ENCODE results near the gene ACTC1. TPM values are rescaled to one million over a fixed set of nuclear protein-coding genes. Genes with fewer than 3 reads are reported as not detected.

Gene ACTC1
- polyA plus RNA-seq, 3 donors: not detected

DNA sequence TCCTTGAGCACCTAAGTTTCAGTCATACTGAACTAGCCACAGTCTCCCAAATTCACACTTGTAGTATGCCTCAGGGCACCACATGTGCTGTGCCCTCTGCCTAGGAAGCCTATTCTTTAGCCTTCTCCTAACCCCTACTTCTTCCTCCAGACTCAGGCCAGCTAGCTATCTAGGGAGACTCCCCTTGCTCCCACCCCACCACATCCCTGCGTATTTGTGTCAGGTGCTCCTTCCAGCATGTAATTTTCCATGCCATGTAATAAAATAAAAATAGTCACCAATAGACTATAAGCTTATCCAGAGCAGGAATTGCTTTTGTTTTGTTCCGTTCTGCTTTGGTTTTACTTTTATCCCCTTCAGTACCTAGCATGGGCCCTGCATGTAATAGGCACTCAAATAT is 25.6 kb downstream of the ACTC1 start:
- H3K27ac Mint-ChIP-seq: no peak overlapping the region
- intact Hi-C loops (cut with micrococcal nuclease): no loop called here
- TF ChIP-seq, protein P1, sequence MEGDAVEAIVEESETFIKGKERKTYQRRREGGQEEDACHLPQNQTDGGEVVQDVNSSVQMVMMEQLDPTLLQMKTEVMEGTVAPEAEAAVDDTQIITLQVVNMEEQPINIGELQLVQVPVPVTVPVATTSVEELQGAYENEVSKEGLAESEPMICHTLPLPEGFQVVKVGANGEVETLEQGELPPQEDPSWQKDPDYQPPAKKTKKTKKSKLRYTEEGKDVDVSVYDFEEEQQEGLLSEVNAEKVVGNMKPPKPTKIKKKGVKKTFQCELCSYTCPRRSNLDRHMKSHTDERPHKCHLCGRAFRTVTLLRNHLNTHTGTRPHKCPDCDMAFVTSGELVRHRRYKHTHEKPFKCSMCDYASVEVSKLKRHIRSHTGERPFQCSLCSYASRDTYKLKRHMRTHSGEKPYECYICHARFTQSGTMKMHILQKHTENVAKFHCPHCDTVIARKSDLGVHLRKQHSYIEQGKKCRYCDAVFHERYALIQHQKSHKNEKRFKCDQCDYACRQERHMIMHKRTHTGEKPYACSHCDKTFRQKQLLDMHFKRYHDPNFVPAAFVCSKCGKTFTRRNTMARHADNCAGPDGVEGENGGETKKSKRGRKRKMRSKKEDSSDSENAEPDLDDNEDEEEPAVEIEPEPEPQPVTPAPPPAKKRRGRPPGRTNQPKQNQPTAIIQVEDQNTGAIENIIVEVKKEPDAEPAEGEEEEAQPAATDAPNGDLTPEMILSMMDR (IDR thresholded peaks at IDR 0.05): no peak
- no CpG with 5 or more reads among the region's 2 CpGs for WGBS (ENCODE audit: insufficient coverage)
- H3K4me3 Mint-ChIP-seq: no peak overlapping the region
- H3K27me3 Mint-ChIP-seq (ENCODE audit: low read depth in 3 of 3): peaks cover 0 to 8% (median 0%) of the 10 kb centered on the region in 3 donors
- H3K36me3 Mint-ChIP-seq: no peaks in the 10 kb centered on the region
- H3K4me1 ChIP-seq (ENCODE audit: control insufficient read depth in 1 of 2, insufficient read depth in 2 of 2, low read length in 2 of 2): no peaks in the 10 kb centered on the region
- H3K4me3 ChIP-seq (replicated peaks in 1 of 3; ENCODE audit: low read depth in 2 of 3, low read length in 3 of 3): no peak overlapping the region
- H3K9ac ChIP-seq (ENCODE audit: insufficient read depth, low read length, poor library complexity, severe bottlenecking): no peak overlapping the region
- H4K20me1 ChIP-seq (ENCODE audit: insufficient read depth, low read length): no peaks in the 10 kb centered on the region
- H3K4me1 Mint-ChIP-seq: no peaks in the 10 kb centered on the region
- H3K4me2 ChIP-seq (replicated peaks; ENCODE audit: extremely low read depth, low read length, poor library complexity, severe bottlenecking): no peak overlapping the region
- no peaks in the 10 kb centered on the region for H3K79me2 ChIP-seq (ENCODE audit: insufficient read depth, low read length)
- H3K27ac ChIP-seq (ENCODE audit: low read depth in 1 of 2, low read length in 2 of 2): no peak overlapping the region
- H3K9me3 ChIP-seq (replicated peaks in 1 of 2; ENCODE audit: control insufficient read depth in 1 of 2, insufficient read depth in 1 of 2, low read length in 2 of 2): no peaks in the 10 kb centered on the region
- H3K27me3 ChIP-seq (ENCODE audit: control insufficient read depth in 2 of 2, insufficient read depth in 2 of 2, low read length in 2 of 2): no peaks in the 10 kb centered on the region
- no peak for DNase-seq
- no peak overlapping the region for H2AFZ ChIP-seq (ENCODE audit: insufficient read depth, low read depth, low read length, poor library complexity, severe bottlenecking)
- H3K9me3 Mint-ChIP-seq: peaks cover 0 to 3% (median 0%) of the 10 kb centered on the region in 7 donors
- H3K36me3 ChIP-seq (replicated peaks in 1 of 2; ENCODE audit: control insufficient read depth in 1 of 2, insufficient read depth in 2 of 2, low read length in 2 of 2): no peaks in the 10 kb centered on the region

DNA sequence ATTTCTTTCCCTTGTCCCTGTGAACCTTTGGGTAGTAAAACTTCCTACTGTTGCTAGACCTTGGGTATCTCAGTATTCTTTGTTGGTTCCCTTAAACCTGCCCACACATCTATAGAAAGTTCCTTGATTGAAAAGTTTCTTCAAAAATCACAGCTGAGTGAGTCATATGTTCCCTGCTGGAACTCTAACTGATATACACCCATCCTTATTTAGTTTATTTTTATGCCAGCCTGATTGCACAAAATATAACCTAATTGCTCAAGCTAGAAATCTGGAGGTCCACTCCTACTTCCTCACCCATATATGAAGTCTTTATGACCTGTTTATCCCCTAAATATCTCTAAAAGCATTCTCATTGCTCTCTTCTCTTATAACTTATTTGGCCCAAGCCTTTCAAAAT is 26.8 kb downstream of the ACTC1 start:
- intact Hi-C loops (cut with micrococcal nuclease): no loop called here
- Mint-ChIP-seq H3K27ac (no peak overlapping the region), H3K4me1 (no peaks in the 10 kb centered on the region), H3K36me3 (no peaks in the 10 kb centered on the region), H3K4me3 (no peak overlapping the region), H3K27me3 (ENCODE audit: low read depth in 3 of 3) (peaks cover 0 to 8% (median 0%) of the 10 kb centered on the region in 3 donors), H3K9me3 (peaks cover 0 to 3% (median 0%) of the 10 kb centered on the region in 7 donors)
- no peak overlapping the region for H3K9ac ChIP-seq (ENCODE audit: insufficient read depth, low read length, poor library complexity, severe bottlenecking)
- H3K4me3 ChIP-seq (replicated peaks in 1 of 3; ENCODE audit: low read depth in 2 of 3, low read length in 3 of 3): no peak overlapping the region
- no peak overlapping the region for H3K4me2 ChIP-seq (replicated peaks; ENCODE audit: extremely low read depth, low read length, poor library complexity, severe bottlenecking)
- no peak for DNase-seq
- H3K27me3 ChIP-seq (ENCODE audit: control insufficient read depth in 2 of 2, insufficient read depth in 2 of 2, low read length in 2 of 2): no peaks in the 10 kb centered on the region
- H2AFZ ChIP-seq (ENCODE audit: insufficient read depth, low read depth, low read length, poor library complexity, severe bottlenecking): no peak overlapping the region
- H3K36me3 ChIP-seq (replicated peaks in 1 of 2; ENCODE audit: control insufficient read depth in 1 of 2, insufficient read depth in 2 of 2, low read length in 2 of 2): no peaks in the 10 kb centered on the region
- H3K27ac ChIP-seq (ENCODE audit: low read depth in 1 of 2, low read length in 2 of 2): no peak overlapping the region
- TF ChIP-seq, protein P1 (IDR thresholded peaks at IDR 0.05): no peak
- no peaks in the 10 kb centered on the region for H3K4me1 ChIP-seq (ENCODE audit: control insufficient read depth in 1 of 2, insufficient read depth in 2 of 2, low read length in 2 of 2)
- H3K79me2 ChIP-seq (ENCODE audit: insufficient read depth, low read length): no peaks in the 10 kb centered on the region
- no peaks in the 10 kb centered on the region for H3K9me3 ChIP-seq (replicated peaks in 1 of 2; ENCODE audit: control insufficient read depth in 1 of 2, insufficient read depth in 1 of 2, low read length in 2 of 2)
- H4K20me1 ChIP-seq (ENCODE audit: insufficient read depth, low read length): no peaks in the 10 kb centered on the region

All from CD14-positive monocyte (primary cell).